Measurements from ENCODE around the gene ATP9A.

DNA sequence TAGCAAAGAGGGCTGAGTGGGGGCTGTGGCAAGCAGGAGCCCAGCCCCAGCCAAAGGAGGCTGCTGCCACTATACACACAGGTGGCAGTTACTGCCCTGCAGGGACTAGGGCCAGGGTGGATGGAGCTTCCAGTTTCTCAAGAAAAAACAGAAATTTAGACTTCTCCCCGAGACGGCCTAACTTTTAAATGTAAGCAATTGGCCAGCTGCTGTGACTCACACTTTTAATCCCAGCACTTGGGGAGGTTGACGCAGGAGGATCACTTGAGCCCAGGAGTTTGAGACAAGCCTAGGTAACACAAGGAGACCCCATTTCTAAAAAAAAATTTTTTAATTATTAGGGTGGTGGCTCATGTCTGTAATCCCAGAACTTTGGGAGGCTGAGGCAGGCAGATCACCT lies 127.4 kb downstream of the ATP9A start:
- TF ChIP-seq, protein P1, sequence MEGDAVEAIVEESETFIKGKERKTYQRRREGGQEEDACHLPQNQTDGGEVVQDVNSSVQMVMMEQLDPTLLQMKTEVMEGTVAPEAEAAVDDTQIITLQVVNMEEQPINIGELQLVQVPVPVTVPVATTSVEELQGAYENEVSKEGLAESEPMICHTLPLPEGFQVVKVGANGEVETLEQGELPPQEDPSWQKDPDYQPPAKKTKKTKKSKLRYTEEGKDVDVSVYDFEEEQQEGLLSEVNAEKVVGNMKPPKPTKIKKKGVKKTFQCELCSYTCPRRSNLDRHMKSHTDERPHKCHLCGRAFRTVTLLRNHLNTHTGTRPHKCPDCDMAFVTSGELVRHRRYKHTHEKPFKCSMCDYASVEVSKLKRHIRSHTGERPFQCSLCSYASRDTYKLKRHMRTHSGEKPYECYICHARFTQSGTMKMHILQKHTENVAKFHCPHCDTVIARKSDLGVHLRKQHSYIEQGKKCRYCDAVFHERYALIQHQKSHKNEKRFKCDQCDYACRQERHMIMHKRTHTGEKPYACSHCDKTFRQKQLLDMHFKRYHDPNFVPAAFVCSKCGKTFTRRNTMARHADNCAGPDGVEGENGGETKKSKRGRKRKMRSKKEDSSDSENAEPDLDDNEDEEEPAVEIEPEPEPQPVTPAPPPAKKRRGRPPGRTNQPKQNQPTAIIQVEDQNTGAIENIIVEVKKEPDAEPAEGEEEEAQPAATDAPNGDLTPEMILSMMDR (IDR thresholded peaks at IDR 0.05) = no peak
- TF ChIP-seq POLR2AphosphoS5 (IDR thresholded peaks at IDR 0.05; ENCODE audit: insufficient read depth in 1 of 2, low read depth in 1 of 2) = no peak
